Measurements from ENCODE around the gene TANK. TPM values are rescaled to one million over a fixed set of nuclear protein-coding genes. Genes with fewer than 3 reads are reported as not detected.
"Not testable (repeated sequence)": the region's sequence is repeated elsewhere in the genome, so short reads cannot be mapped to it uniquely, and the experiment has no call there.

The TANK gene
- total RNA-seq, 1 donor from 2014 or later, result 34.4 TPM

DNA sequence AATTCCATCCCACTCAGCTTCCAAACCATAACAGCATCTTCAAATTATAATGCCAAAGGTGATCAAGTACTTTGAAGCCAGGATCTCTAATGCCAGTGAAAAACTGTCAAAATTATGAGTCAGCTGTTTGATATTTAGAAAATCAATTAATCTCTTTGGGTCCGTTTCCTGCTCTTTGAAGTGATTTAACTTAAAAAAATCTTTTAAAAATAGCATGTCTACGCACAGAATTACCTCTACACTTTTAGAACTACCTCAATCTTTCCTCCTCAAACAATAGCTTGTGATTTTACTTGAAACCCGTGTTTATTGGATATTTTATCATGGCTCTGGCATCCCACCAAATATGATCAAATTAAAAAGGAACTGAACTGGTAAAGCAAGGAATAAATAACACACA is 31.3 kb upstream of the TANK start:
- peaks cover 9% of the 10 kb centered on the region for H3K4me1 Mint-ChIP-seq (ENCODE audit: unreplicated experiment)
- no peak for DNase-seq (ENCODE audit: extremely low spot score, unreplicated experiment)
- H3K27ac Mint-ChIP-seq, result peak overlapping the region; percentile 17
- peaks cover 7% of the 10 kb centered on the region for H3K9me3 Mint-ChIP-seq
- H3K36me3 Mint-ChIP-seq, result no peaks in the 10 kb centered on the region
- H3K27me3 Mint-ChIP-seq, result no peaks in the 10 kb centered on the region
- TF ChIP-seq, protein P1, sequence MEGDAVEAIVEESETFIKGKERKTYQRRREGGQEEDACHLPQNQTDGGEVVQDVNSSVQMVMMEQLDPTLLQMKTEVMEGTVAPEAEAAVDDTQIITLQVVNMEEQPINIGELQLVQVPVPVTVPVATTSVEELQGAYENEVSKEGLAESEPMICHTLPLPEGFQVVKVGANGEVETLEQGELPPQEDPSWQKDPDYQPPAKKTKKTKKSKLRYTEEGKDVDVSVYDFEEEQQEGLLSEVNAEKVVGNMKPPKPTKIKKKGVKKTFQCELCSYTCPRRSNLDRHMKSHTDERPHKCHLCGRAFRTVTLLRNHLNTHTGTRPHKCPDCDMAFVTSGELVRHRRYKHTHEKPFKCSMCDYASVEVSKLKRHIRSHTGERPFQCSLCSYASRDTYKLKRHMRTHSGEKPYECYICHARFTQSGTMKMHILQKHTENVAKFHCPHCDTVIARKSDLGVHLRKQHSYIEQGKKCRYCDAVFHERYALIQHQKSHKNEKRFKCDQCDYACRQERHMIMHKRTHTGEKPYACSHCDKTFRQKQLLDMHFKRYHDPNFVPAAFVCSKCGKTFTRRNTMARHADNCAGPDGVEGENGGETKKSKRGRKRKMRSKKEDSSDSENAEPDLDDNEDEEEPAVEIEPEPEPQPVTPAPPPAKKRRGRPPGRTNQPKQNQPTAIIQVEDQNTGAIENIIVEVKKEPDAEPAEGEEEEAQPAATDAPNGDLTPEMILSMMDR (conservative IDR thresholded peaks at IDR 0.05), result no peak
- H3K4me3 Mint-ChIP-seq, result no peak overlapping the region

DNA sequence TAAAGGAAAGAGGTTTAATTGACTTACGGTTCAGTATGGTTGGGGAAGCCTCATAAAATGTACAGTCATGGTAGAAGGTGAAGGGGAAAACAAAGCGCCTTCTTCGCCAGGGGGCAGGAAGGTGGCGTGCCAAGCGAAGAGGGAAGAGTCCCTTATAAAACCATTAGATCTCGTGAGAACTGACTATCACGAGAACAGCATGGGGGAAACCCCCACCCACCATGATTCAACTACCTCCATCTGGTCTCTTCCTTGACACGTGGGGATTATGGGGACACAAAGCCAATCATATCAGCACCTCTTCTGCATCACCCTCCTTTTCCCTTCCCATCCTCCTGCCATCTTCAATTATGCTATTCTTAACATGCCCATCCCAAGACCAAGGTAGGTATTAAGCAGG is 29.9 kb upstream of the TANK start:
- H3K4me1 Mint-ChIP-seq (ENCODE audit: unreplicated experiment), result peaks cover 20% of the 10 kb centered on the region
- H3K9me3 Mint-ChIP-seq, result peaks cover 7% of the 10 kb centered on the region
- H3K36me3 Mint-ChIP-seq, result no peaks in the 10 kb centered on the region
- no peaks in the 10 kb centered on the region for H3K27me3 Mint-ChIP-seq
- no peak overlapping the region for H3K4me3 Mint-ChIP-seq
- no peak overlapping the region for H3K27ac Mint-ChIP-seq
- DNase-seq (ENCODE audit: extremely low spot score, unreplicated experiment), result no peak
- TF ChIP-seq, protein P1 (conservative IDR thresholded peaks at IDR 0.05), result no peak

GRCh38 chr2:161131074-161131680 is 29.1 kb upstream of the TANK start:
- Mint-ChIP-seq H3K4me3 (no peak overlapping the region), H3K4me1 (ENCODE audit: unreplicated experiment) (peaks cover 25% of the 10 kb centered on the region), H3K27ac (no peak overlapping the region), H3K27me3 (no peaks in the 10 kb centered on the region), H3K9me3 (peaks cover 4% of the 10 kb centered on the region), H3K36me3 (no peaks in the 10 kb centered on the region)
- DNase-seq (ENCODE audit: extremely low spot score, unreplicated experiment), result no peak
- TF ChIP-seq, protein P1 (conservative IDR thresholded peaks at IDR 0.05), result no peak

DNA sequence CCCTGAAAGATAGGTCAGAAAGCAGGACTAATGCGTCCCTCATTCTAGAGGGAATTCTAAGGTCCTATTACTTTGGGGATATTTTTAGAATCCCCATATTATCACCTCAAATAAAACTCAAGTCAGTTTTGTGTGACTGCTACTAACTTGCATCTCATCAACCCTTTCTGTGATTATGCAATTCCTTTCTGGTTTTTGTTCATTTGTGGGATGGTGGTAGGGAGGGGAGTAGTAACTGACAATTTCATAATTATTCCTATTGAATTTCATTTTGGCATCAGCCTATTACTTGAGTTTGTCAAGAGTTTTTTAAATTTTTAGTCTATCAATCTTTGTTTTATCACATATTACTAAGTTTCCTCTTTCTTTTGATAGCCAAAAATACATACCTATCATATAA is 28.4 kb upstream of the TANK start:
- Mint-ChIP-seq H3K4me3 (no peak overlapping the region), H3K9me3 (peaks cover 4% of the 10 kb centered on the region), H3K27ac (no peak overlapping the region), H3K4me1 (ENCODE audit: unreplicated experiment) (peaks cover 32% of the 10 kb centered on the region), H3K36me3 (no peaks in the 10 kb centered on the region), H3K27me3 (no peaks in the 10 kb centered on the region)
- DNase-seq (ENCODE audit: extremely low spot score, unreplicated experiment), result no peak
- TF ChIP-seq, protein P1 (conservative IDR thresholded peaks at IDR 0.05), result no peak

- H3K4me3 Mint-ChIP-seq; DNase-seq (ENCODE audit: extremely low spot score, unreplicated experiment); H3K36me3 Mint-ChIP-seq; H3K9me3 Mint-ChIP-seq; H3K27ac Mint-ChIP-seq; H3K27me3 Mint-ChIP-seq: not testable (repeated sequence)
- peaks cover 33% of the 10 kb centered on the region for H3K4me1 Mint-ChIP-seq (ENCODE audit: unreplicated experiment)
These were observed 27.8 kb upstream of the TANK start for GRCh38 chr2:161132384-161132783.

- no peak for DNase-seq (ENCODE audit: extremely low spot score, unreplicated experiment)
- TF ChIP-seq, protein P1 (conservative IDR thresholded peaks at IDR 0.05), result no peak
- Mint-ChIP-seq H3K27me3 (no peaks in the 10 kb centered on the region), H3K9me3 (peaks cover 4% of the 10 kb centered on the region), H3K4me3 (no peak overlapping the region), H3K36me3 (no peaks in the 10 kb centered on the region), H3K4me1 (ENCODE audit: unreplicated experiment) (peaks cover 33% of the 10 kb centered on the region), H3K27ac (no peak overlapping the region)
These were observed 26.9 kb upstream of the TANK start for GRCh38 chr2:161133366-161133765.
